HG02885 (cell line): Measurements from ENCODE around the gene MMP20.

Experiments used
- ATAC-seq: cut with Tn5 transposase; IDR thresholded peaks from one replicate; pipeline ENCODE4 v1.9.1; 2021; ENCODE audit warnings: mild to moderate bottlenecking; ENCODE audit not compliant: unreplicated experiment, poor library complexity

Gene MMP20

GRCh38 chr11:102598272-102598671 is 26.9 kb downstream of the MMP20 start:
- ATAC-seq, result no peak

GRCh38 chr11:102596578-102596977 is 28.6 kb downstream of the MMP20 start:
- no peak for ATAC-seq

GRCh38 chr11:102592634-102593581 is 32.2 kb downstream of the MMP20 start:
- peak; percentile 33 for ATAC-seq

GRCh38 chr11:102592131-102592530 is 33.0 kb downstream of the MMP20 start:
- ATAC-seq, result no peak

- no peak for ATAC-seq
Observed at GRCh38 chr11:102591160-102591718, 33.9 kb downstream of the MMP20 start.

- ATAC-seq, result no peak
Observed at GRCh38 chr11:102590276-102591049, 34.7 kb downstream of the MMP20 start.

GRCh38 chr11:102589047-102589459 is 36.1 kb downstream of the MMP20 start:
- ATAC-seq, result peak; percentile 78

GRCh38 chr11:102587722-102588121 is 37.4 kb downstream of the MMP20 start:
- ATAC-seq, result no peak

- no peak for ATAC-seq
Observed at GRCh38 chr11:102583141-102583873, 41.8 kb downstream of the MMP20 start.

- no peak for ATAC-seq
Observed at GRCh38 chr11:102582140-102582539, 43.0 kb downstream of the MMP20 start.

- no peak for ATAC-seq
Observed at GRCh38 chr11:102581066-102581465, 44.1 kb downstream of the MMP20 start.

GRCh38 chr11:102580185-102580951 is 44.8 kb downstream of the MMP20 start:
- ATAC-seq, result peak; percentile 65

- ATAC-seq, result no peak
Observed at GRCh38 chr11:102577723-102578122, 47.4 kb downstream of the MMP20 start.

- peak; percentile 64 for ATAC-seq
Observed at GRCh38 chr11:102577182-102577581, 48.0 kb downstream of the MMP20 start.

- no peak for ATAC-seq
Observed at GRCh38 chr11:102576350-102576749, 48.8 kb downstream of the MMP20 start.

- ATAC-seq, result no peak
Observed at GRCh38 chr11:102575012-102575411, 50.1 kb downstream of the MMP20 start.

- ATAC-seq, result no peak
Observed at GRCh38 chr11:102573851-102574250, 51.3 kb downstream of the MMP20 start.

GRCh38 chr11:102572554-102573220 is 52.4 kb downstream of the MMP20 start:
- ATAC-seq, result no peak

GRCh38 chr11:102568851-102569250 is 56.3 kb downstream of the MMP20 start:
- no peak for ATAC-seq
